DND-41 (cell line): ENCODE measurements around the gene TOM1L1.

Source experiments
- CTCF ChIP-seq: IDR thresholded peaks from 2 replicates; pipeline ENCODE4 v1.5.1; 2012; ENCODE audit warnings: borderline replicate concordance, low read length, moderate library complexity, mild to moderate bottlenecking; ENCODE audit not compliant: poor library complexity, severe bottlenecking; ENCODE audit errors: extremely low read depth
- EZH2 ChIP-seq: IDR thresholded peaks from 3 replicates; pipeline ENCODE4 v1.6.1; 2012; ENCODE audit warnings: borderline replicate concordance, low read depth, mild to moderate bottlenecking, moderate library complexity, low read length, inconsistent platforms; ENCODE audit not compliant: severe bottlenecking

GRCh38 chr17:54968988-54969332 is 68.3 kb downstream of the TOM1L1 start:
- no peak for TF ChIP-seq CTCF
- TF ChIP-seq EZH2, result no peak
